Fibroblast of lung (primary cell): ENCODE measurements around the gene DCDC2. TPM values are rescaled to one million over a fixed set of nuclear protein-coding genes. Genes with fewer than 3 reads are reported as not detected.
"Not testable (repeated sequence)": the region's sequence is repeated elsewhere in the genome, so short reads cannot be mapped to it uniquely, and the experiment has no call there.

Experiments used
- DNase-seq, 2 donors: peaks; one replicate each; pipeline versions ENCODE4 v3.0.0 to v3.0.0-alpha.2; 2010; ENCODE audit warnings: low read depth in 2 of 2
- H2AFZ ChIP-seq: 2 replicates; pipeline ENCODE4 v1.5.1; 2012; ENCODE audit warnings: low read length, control low read depth, inconsistent platforms
- H3K27ac ChIP-seq: 2 replicates; pipeline ENCODE4 v1.5.1; 2011; ENCODE audit warnings: low read length, control low read depth; ENCODE audit not compliant: insufficient read depth
- H3K27me3 ChIP-seq: 2 replicates; pipeline ENCODE4 v1.5.1; 2011; ENCODE audit warnings: mild to moderate bottlenecking, low read length; ENCODE audit not compliant: control insufficient read depth, insufficient read depth
- H3K36me3 ChIP-seq: 2 replicates; pipeline ENCODE4 v1.5.1; 2011; ENCODE audit warnings: low read length; ENCODE audit not compliant: control insufficient read depth, insufficient read depth
- H3K4me1 ChIP-seq: 2 replicates; pipeline ENCODE4 v1.5.1; 2011; ENCODE audit warnings: low read length; ENCODE audit not compliant: control insufficient read depth, insufficient read depth; ENCODE audit errors: extremely low read depth
- H3K4me2 ChIP-seq: 2 replicates; pipeline ENCODE4 v1.5.1; 2011; ENCODE audit warnings: low read length, control low read depth; ENCODE audit not compliant: insufficient read depth; ENCODE audit errors: extremely low read depth
- H3K4me3 ChIP-seq, 4 experiments: fragments of 200-600 bp in 1 of 4; sonication (generic) in 1 of 4; replicated peaks in 1 of 4; 2 replicates each; pipeline ENCODE4 v1.5.1; 2011 to 2016; ENCODE audit warnings: low read length in 4 of 4, low read depth in 3 of 4, mild to moderate bottlenecking in 3 of 4, control low read depth in 2 of 4, inconsistent platforms in 1 of 4, mixed read lengths in 1 of 4; ENCODE audit not compliant: insufficient read depth in 1 of 4; ENCODE audit errors: control extremely low read depth in 1 of 4
- H3K79me2 ChIP-seq: 2 replicates; pipeline ENCODE4 v1.5.1; 2012; ENCODE audit warnings: mild to moderate bottlenecking, low read length, inconsistent platforms; ENCODE audit not compliant: control insufficient read depth, insufficient read depth
- H3K9ac ChIP-seq: 2 replicates; pipeline ENCODE4 v1.5.1; 2011; ENCODE audit warnings: mild to moderate bottlenecking, low read length, control low read depth; ENCODE audit not compliant: insufficient read depth
- H3K9me3 ChIP-seq: 2 replicates; pipeline ENCODE4 v1.5.1; 2012; ENCODE audit warnings: low read depth, low read length; ENCODE audit not compliant: control insufficient read depth, insufficient read depth
- H4K20me1 ChIP-seq: 2 replicates; pipeline ENCODE4 v1.5.1; 2011; ENCODE audit warnings: low read length; ENCODE audit not compliant: control insufficient read depth, insufficient read depth; ENCODE audit errors: extremely low read depth
- CTCF ChIP-seq, 2 donors: IDR thresholded peaks in 1 of 2; conservative IDR thresholded peaks in 1 of 2; 1 replicate in 1 of 2; 2 replicates in 1 of 2; pipeline ENCODE4 v1.5.1; 2011 to 2012; ENCODE audit warnings: low read length in 2 of 2, control low read depth in 1 of 2, inconsistent platforms in 1 of 2, low read depth in 1 of 2, mild to moderate bottlenecking in 1 of 2
- EZH2 ChIP-seq: IDR thresholded peaks from 2 replicates; pipeline ENCODE4 v1.5.1; 2012; ENCODE audit warnings: low read length, control low read depth, mild to moderate bottlenecking; ENCODE audit errors: missing control alignments
- polyA plus RNA-seq, 2 donors: library from polyadenylated mRNA; depleted of rRNA in 1 of 2; stranded (reverse) in 1 of 2; unstranded in 1 of 2; fragments of >200 nt; gene quantifications; 2 replicates each; pipeline ENCODE4 v1.2.1, GENCODE V29; 2011 to 2012; ENCODE audit warnings: missing spikeins in 1 of 2
- total RNA-seq: library from RNA; depleted of rRNA; stranded (reverse); fragments of >200 nt; gene quantifications from 2 replicates; pipeline ENCODE4 v1.2.1, GENCODE V29; 2014

DCDC2 gene
- total and polyA plus RNA-seq, 2 donors (not counting 1 experiment from before 2014, with no cell fraction given): 0.01 TPM; not detected in 1

- no peak overlapping the region for H3K4me2 ChIP-seq
- H3K27ac ChIP-seq: no peak overlapping the region
- no peaks in the 10 kb centered on the region for H3K36me3 ChIP-seq
- H3K9ac ChIP-seq: no peak overlapping the region
- H3K79me2 ChIP-seq: no peaks in the 10 kb centered on the region
- no peaks in the 10 kb centered on the region for H3K9me3 ChIP-seq
- no peaks in the 10 kb centered on the region for H3K27me3 ChIP-seq
- no peak for DNase-seq
- no peak for TF ChIP-seq EZH2
- TF ChIP-seq CTCF (conservative IDR thresholded peaks at IDR 0.05 in 1 of 2, IDR thresholded peaks at IDR 0.05 in 1 of 2; ENCODE audit: low read depth in 1 of 2, low read length in 2 of 2): no peak
- no peak overlapping the region for H2AFZ ChIP-seq
- H3K4me3 ChIP-seq: no peak overlapping the region
- no peaks in the 10 kb centered on the region for H3K4me1 ChIP-seq
- no peaks in the 10 kb centered on the region for H4K20me1 ChIP-seq
Measured at GRCh38 chr6:24240943-24241342, 116.9 kb downstream of the DCDC2 start.

- Histone ChIP-seq H3K79me2 (no peaks in the 10 kb centered on the region), H2AFZ (no peak overlapping the region), H3K9ac (no peak overlapping the region), H3K27ac (no peak overlapping the region), H3K4me1 (no peaks in the 10 kb centered on the region), H3K4me2 (no peak overlapping the region), H3K9me3 (no peaks in the 10 kb centered on the region), H3K27me3 (no peaks in the 10 kb centered on the region), H3K36me3 (no peaks in the 10 kb centered on the region), H3K4me3 (no peak overlapping the region), H4K20me1 (no peaks in the 10 kb centered on the region)
- TF ChIP-seq CTCF (conservative IDR thresholded peaks at IDR 0.05 in 1 of 2, IDR thresholded peaks at IDR 0.05 in 1 of 2; ENCODE audit: low read depth in 1 of 2, low read length in 2 of 2) (no peak), EZH2 (no peak)
- no peak for DNase-seq
Measured at GRCh38 chr6:24240380-24240928, 117.4 kb downstream of the DCDC2 start.

GRCh38 chr6:24238700-24239099 lies 119.2 kb downstream of the DCDC2 start:
- no peaks in the 10 kb centered on the region for H4K20me1 ChIP-seq
- DNase-seq: no peak
- no peaks in the 10 kb centered on the region for H3K36me3 ChIP-seq
- H3K4me2 ChIP-seq: no peak overlapping the region
- H3K9ac ChIP-seq: no peak overlapping the region
- TF ChIP-seq EZH2 (no peak), CTCF (conservative IDR thresholded peaks at IDR 0.05 in 1 of 2, IDR thresholded peaks at IDR 0.05 in 1 of 2; ENCODE audit: low read depth in 1 of 2, low read length in 2 of 2) (no peak)
- H3K4me3 ChIP-seq: no peak overlapping the region
- H3K4me1 ChIP-seq: no peaks in the 10 kb centered on the region
- no peaks in the 10 kb centered on the region for H3K27me3 ChIP-seq
- no peak overlapping the region for H2AFZ ChIP-seq
- no peak overlapping the region for H3K27ac ChIP-seq
- H3K79me2 ChIP-seq: no peaks in the 10 kb centered on the region
- no peaks in the 10 kb centered on the region for H3K9me3 ChIP-seq

- not testable (repeated sequence) for H3K9ac ChIP-seq, H4K20me1 ChIP-seq, H3K27me3 ChIP-seq, H3K4me2 ChIP-seq, H3K27ac ChIP-seq, H2AFZ ChIP-seq, H3K4me1 ChIP-seq, H3K36me3 ChIP-seq, H3K4me3 ChIP-seq, DNase-seq, H3K79me2 ChIP-seq, H3K9me3 ChIP-seq
Measured at GRCh38 chr6:24236779-24237178, 121.1 kb downstream of the DCDC2 start.
